ENCODE data around the gene FXYD1. TPM values are rescaled to one million over a fixed set of nuclear protein-coding genes. Genes with fewer than 3 reads are reported as not detected.

FXYD1 gene
- polyA plus RNA-seq, 1 of the 3 experiments (the other 2 are of a cell fraction), result 0.12 TPM

DNA sequence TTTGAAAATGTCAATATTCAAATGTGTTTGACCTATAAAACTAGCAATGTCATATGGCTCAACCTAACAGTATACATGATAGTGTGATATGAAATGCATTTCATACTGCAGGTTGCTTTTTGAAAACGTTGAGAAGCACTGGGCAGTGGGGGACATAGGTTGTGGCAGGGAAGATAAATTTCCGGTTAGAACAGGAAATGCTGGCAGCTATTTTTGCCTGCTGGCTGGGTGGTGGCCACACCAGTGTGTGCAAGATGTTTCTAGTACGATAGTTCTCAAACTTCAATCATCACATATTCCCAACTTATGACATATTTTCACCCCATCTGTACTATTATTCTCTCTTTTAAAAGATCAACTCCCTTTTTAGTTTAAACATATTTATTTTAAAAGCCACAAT lies 33.1 kb downstream of the FXYD1 start:
- ChIA-PET POLR2A (no interaction called here), CTCF (interaction anchor here (2.9 kb wide), 1 partner anchor 30 kb away, joined by 9 read pairs; the partner anchor contains the start of gene FXYD7)
- no peak overlapping the region for H3K4me3 ChIP-seq (ENCODE audit: low read depth in 2 of 2, low read length in 1 of 2)
- no peak for DNase-seq
- 56% methylated on average over 3 of the region's 3 CpGs for WGBS (ENCODE audit: low lambda C conversion rate)
- no peaks in the 10 kb centered on the region; a peak in 1 of 4 replicates for H3K4me1 ChIP-seq (ENCODE audit: control insufficient read depth in 1 of 2, insufficient read depth in 2 of 2, low read depth in 1 of 2, low read length in 1 of 2)
- no peak for TF ChIP-seq FOXM1 (IDR thresholded peaks at IDR 0.05; ENCODE audit: low read depth)
- TF ChIP-seq EP300 (IDR thresholded peaks at IDR 0.05; ENCODE audit: borderline replicate concordance in 1 of 2, low read depth in 1 of 2, low read length in 1 of 2), result no peak
- no peak for TF ChIP-seq RFX5 (IDR thresholded peaks at IDR 0.05; ENCODE audit: low read length)
- TF ChIP-seq CHD2 (IDR thresholded peaks at IDR 0.05; ENCODE audit: low read length, partially characterized antibody), result no peak
- TF ChIP-seq, protein P1, sequence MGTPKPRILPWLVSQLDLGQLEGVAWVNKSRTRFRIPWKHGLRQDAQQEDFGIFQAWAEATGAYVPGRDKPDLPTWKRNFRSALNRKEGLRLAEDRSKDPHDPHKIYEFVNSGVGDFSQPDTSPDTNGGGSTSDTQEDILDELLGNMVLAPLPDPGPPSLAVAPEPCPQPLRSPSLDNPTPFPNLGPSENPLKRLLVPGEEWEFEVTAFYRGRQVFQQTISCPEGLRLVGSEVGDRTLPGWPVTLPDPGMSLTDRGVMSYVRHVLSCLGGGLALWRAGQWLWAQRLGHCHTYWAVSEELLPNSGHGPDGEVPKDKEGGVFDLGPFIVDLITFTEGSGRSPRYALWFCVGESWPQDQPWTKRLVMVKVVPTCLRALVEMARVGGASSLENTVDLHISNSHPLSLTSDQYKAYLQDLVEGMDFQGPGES (IDR thresholded peaks at IDR 0.05; ENCODE audit: low read depth, low read length), result no peak
- TF ChIP-seq TAF1 (IDR thresholded peaks at IDR 0.05; ENCODE audit: borderline replicate concordance, low read depth, low read length), result no peak
- H3F3A ChIP-seq (replicated peaks; ENCODE audit: insufficient read depth), result peaks cover 4% of the 10 kb centered on the region
- H2AFZ ChIP-seq (ENCODE audit: low read depth), result no peak overlapping the region
- H3K4me2 ChIP-seq, result no peak overlapping the region
- H3K79me2 ChIP-seq (ENCODE audit: insufficient read depth), result no peaks in the 10 kb centered on the region
- no peaks in the 10 kb centered on the region for H3K9me3 ChIP-seq
- no peak overlapping the region for H3K27ac ChIP-seq (ENCODE audit: low read depth in 2 of 2, low read length in 1 of 2)
- no peak overlapping the region for H3K9ac ChIP-seq
- H4K20me1 ChIP-seq (ENCODE audit: insufficient read depth), result no peaks in the 10 kb centered on the region
- H3K27me3 ChIP-seq (ENCODE audit: insufficient read depth), result no peaks in the 10 kb centered on the region
- H3K9me2 ChIP-seq, result no peaks in the 10 kb centered on the region
- peaks cover 0 to 13% of the 10 kb centered on the region in 2 experiments for H3K36me3 ChIP-seq (replicated peaks in 1 of 2; ENCODE audit: control insufficient read depth in 1 of 2, insufficient read depth in 2 of 2, low read length in 1 of 2)

DNA sequence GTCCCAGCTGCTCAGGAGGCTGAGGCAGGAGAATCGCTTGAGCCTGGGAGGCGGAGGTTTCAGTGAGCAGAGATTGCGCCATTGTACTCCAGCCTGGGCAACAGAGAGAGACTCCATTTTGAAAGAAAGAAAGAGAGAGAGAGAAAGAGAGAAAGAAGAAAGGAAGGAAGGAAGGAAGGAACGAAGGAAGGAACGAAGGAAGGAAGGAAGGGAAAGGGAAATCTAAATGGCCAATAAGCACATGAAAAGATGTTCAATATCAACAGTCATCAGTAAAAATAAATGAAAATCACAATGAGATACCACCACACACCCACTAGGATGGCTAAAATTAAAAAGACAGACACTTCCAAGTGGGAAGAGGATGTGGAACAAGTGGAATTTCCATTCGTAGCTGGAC lies 35.6 kb downstream of the FXYD1 start:
- ChIA-PET CTCF (interaction anchor here (2.9 kb wide), 1 partner anchor 32 kb away, joined by 9 read pairs; the partner anchor contains the start of gene FXYD7), POLR2A (no interaction called here)
- 69% methylated on average over 6 of the region's 6 CpGs for WGBS (ENCODE audit: low lambda C conversion rate)

More for the DNA sequence above, 35.6 kb downstream of the FXYD1 start:
- H3K27ac ChIP-seq (ENCODE audit: low read depth in 2 of 2, low read length in 1 of 2), result no peak overlapping the region
- DNase-seq, result no peak
- H3K9me2 ChIP-seq, result no peaks in the 10 kb centered on the region
- peaks cover 11% of the 10 kb centered on the region; the same call in 1 of the 2 replicates for H3K27me3 ChIP-seq (ENCODE audit: insufficient read depth)
- no peaks in the 10 kb centered on the region for H3K4me1 ChIP-seq (ENCODE audit: control insufficient read depth in 1 of 2, insufficient read depth in 2 of 2, low read depth in 1 of 2, low read length in 1 of 2)
- no peaks in the 10 kb centered on the region for H4K20me1 ChIP-seq (ENCODE audit: insufficient read depth)
- H3K36me3 ChIP-seq (replicated peaks in 1 of 2; ENCODE audit: control insufficient read depth in 1 of 2, insufficient read depth in 2 of 2, low read length in 1 of 2), result no peaks in the 10 kb centered on the region
- H3K79me2 ChIP-seq (ENCODE audit: insufficient read depth), result no peaks in the 10 kb centered on the region
- no peak overlapping the region for H2AFZ ChIP-seq (ENCODE audit: low read depth)
- no peaks in the 10 kb centered on the region for H3K9me3 ChIP-seq
- peaks cover 4% of the 10 kb centered on the region for H3F3A ChIP-seq (replicated peaks; ENCODE audit: insufficient read depth)
- no peak overlapping the region for H3K4me2 ChIP-seq
- TF ChIP-seq TCF12 (IDR thresholded peaks at IDR 0.05) (no peak), RXRA (IDR thresholded peaks at IDR 0.05; ENCODE audit: borderline replicate concordance, low read depth) (no peak), SMC3 (IDR thresholded peaks at IDR 0.05; ENCODE audit: low read depth, low read length) (no peak), MXI1 (IDR thresholded peaks at IDR 0.05; ENCODE audit: low read depth, low read length) (no peak), GATA2 (CRISPR knock-in tag; IDR thresholded peaks at IDR 0.05) (no peak), YY1 (IDR thresholded peaks at IDR 0.05; ENCODE audit: low read depth) (no peak)
- TF ChIP-seq, protein P2, sequence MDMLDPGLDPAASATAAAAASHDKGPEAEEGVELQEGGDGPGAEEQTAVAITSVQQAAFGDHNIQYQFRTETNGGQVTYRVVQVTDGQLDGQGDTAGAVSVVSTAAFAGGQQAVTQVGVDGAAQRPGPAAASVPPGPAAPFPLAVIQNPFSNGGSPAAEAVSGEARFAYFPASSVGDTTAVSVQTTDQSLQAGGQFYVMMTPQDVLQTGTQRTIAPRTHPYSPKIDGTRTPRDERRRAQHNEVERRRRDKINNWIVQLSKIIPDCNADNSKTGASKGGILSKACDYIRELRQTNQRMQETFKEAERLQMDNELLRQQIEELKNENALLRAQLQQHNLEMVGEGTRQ (IDR thresholded peaks at IDR 0.05; ENCODE audit: borderline replicate concordance, low read depth, low read length), result no peak
- TF ChIP-seq, protein P3, sequence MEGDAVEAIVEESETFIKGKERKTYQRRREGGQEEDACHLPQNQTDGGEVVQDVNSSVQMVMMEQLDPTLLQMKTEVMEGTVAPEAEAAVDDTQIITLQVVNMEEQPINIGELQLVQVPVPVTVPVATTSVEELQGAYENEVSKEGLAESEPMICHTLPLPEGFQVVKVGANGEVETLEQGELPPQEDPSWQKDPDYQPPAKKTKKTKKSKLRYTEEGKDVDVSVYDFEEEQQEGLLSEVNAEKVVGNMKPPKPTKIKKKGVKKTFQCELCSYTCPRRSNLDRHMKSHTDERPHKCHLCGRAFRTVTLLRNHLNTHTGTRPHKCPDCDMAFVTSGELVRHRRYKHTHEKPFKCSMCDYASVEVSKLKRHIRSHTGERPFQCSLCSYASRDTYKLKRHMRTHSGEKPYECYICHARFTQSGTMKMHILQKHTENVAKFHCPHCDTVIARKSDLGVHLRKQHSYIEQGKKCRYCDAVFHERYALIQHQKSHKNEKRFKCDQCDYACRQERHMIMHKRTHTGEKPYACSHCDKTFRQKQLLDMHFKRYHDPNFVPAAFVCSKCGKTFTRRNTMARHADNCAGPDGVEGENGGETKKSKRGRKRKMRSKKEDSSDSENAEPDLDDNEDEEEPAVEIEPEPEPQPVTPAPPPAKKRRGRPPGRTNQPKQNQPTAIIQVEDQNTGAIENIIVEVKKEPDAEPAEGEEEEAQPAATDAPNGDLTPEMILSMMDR (IDR thresholded peaks at IDR 0.05), result no peak
- TF ChIP-seq, protein P4, sequence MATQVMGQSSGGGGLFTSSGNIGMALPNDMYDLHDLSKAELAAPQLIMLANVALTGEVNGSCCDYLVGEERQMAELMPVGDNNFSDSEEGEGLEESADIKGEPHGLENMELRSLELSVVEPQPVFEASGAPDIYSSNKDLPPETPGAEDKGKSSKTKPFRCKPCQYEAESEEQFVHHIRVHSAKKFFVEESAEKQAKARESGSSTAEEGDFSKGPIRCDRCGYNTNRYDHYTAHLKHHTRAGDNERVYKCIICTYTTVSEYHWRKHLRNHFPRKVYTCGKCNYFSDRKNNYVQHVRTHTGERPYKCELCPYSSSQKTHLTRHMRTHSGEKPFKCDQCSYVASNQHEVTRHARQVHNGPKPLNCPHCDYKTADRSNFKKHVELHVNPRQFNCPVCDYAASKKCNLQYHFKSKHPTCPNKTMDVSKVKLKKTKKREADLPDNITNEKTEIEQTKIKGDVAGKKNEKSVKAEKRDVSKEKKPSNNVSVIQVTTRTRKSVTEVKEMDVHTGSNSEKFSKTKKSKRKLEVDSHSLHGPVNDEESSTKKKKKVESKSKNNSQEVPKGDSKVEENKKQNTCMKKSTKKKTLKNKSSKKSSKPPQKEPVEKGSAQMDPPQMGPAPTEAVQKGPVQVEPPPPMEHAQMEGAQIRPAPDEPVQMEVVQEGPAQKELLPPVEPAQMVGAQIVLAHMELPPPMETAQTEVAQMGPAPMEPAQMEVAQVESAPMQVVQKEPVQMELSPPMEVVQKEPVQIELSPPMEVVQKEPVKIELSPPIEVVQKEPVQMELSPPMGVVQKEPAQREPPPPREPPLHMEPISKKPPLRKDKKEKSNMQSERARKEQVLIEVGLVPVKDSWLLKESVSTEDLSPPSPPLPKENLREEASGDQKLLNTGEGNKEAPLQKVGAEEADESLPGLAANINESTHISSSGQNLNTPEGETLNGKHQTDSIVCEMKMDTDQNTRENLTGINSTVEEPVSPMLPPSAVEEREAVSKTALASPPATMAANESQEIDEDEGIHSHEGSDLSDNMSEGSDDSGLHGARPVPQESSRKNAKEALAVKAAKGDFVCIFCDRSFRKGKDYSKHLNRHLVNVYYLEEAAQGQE (IDR thresholded peaks at IDR 0.05; ENCODE audit: low read depth, low read length), result no peak
- TF ChIP-seq, protein P5, sequence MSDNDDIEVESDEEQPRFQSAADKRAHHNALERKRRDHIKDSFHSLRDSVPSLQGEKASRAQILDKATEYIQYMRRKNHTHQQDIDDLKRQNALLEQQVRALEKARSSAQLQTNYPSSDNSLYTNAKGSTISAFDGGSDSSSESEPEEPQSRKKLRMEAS (IDR thresholded peaks at IDR 0.05; ENCODE audit: low read depth), result no peak
- H3K4me3 ChIP-seq (ENCODE audit: low read depth in 2 of 2, low read length in 1 of 2), result no peak overlapping the region
- H3K9ac ChIP-seq, result no peak overlapping the region

All from SK-N-SH (cell line).